Measurements from ENCODE around the gene INHBE.

The INHBE gene

GRCh38 chr12:57450057-57450456, 5.0 kb upstream of the INHBE start:
- ATAC-seq (ENCODE audit: low read depth): no peak
- no peak overlapping the region for H3K4me3 Mint-ChIP-seq
- H3K36me3 Mint-ChIP-seq: no peaks in the 10 kb centered on the region
- no peaks in the 10 kb centered on the region for H3K9me3 Mint-ChIP-seq
- DNase-seq (ENCODE audit: low spot score in 2 of 2): no peak
- H3K27me3 Mint-ChIP-seq: peaks cover 1% of the 10 kb centered on the region
- peaks cover 2% of the 10 kb centered on the region for H3K4me1 Mint-ChIP-seq
- no peak overlapping the region for H3K27ac Mint-ChIP-seq

- Mint-ChIP-seq H3K27ac (no peak overlapping the region), H3K36me3 (no peaks in the 10 kb centered on the region), H3K4me3 (no peak overlapping the region), H3K9me3 (no peaks in the 10 kb centered on the region), H3K4me1 (peaks cover 10% of the 10 kb centered on the region), H3K27me3 (peaks cover 1% of the 10 kb centered on the region)
- DNase-seq (ENCODE audit: low spot score in 2 of 2) (no peak), ATAC-seq (ENCODE audit: low read depth) (no peak)
Measured at GRCh38 chr12:57451233-57451778, 3.8 kb upstream of the INHBE start.

GRCh38 chr12:57452181-57452936, 2.7 kb upstream of the INHBE start:
- Mint-ChIP-seq H3K36me3 (no peaks in the 10 kb centered on the region), H3K4me1 (peaks cover 10% of the 10 kb centered on the region), H3K9me3 (no peaks in the 10 kb centered on the region), H3K27ac (no peak overlapping the region), H3K27me3 (peaks cover 1% of the 10 kb centered on the region), H3K4me3 (no peak overlapping the region)
- no peak for ATAC-seq (ENCODE audit: low read depth)
- no peak for DNase-seq (ENCODE audit: low spot score in 2 of 2)

- Mint-ChIP-seq H3K4me1 (peaks cover 10% of the 10 kb centered on the region), H3K36me3 (no peaks in the 10 kb centered on the region), H3K4me3 (no peak overlapping the region), H3K9me3 (no peaks in the 10 kb centered on the region), H3K27me3 (peaks cover 1% of the 10 kb centered on the region), H3K27ac (no peak overlapping the region)
- ATAC-seq (ENCODE audit: low read depth): peak; percentile 53
- DNase-seq (ENCODE audit: low spot score in 2 of 2): peak in 1 of 2 donors; percentile 59
Measured at GRCh38 chr12:57452937-57453509, 2.1 kb upstream of the INHBE start.

DNA sequence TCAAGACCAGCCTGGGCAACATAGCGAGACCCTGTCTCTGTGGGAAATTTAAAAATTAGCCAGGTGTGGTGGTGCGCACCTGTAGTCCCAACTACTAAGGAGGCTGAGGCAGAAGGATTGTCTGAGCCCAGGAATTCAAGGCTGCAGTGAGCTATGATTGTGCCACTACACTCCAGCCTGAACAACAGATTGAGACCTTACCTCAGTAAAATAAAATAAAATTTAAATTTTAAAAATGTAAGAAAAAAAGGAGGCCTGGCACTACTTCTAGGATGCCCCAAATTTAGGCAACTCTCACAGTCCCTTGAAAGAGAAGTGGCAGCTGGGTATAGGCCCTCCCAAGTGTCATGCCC, 918 bp upstream of the INHBE start:
- Mint-ChIP-seq H3K27ac (no peak overlapping the region), H3K9me3 (no peaks in the 10 kb centered on the region), H3K36me3 (no peaks in the 10 kb centered on the region), H3K4me1 (peaks cover 18% of the 10 kb centered on the region), H3K27me3 (peaks cover 1% of the 10 kb centered on the region), H3K4me3 (no peak overlapping the region)
- ATAC-seq (ENCODE audit: low read depth) (no peak), DNase-seq (ENCODE audit: low spot score in 2 of 2) (no peak)

GRCh38 chr12:57455374-57456144, 452 bp downstream of the INHBE start:
- Mint-ChIP-seq H3K27me3 (peaks cover 1% of the 10 kb centered on the region), H3K36me3 (no peaks in the 10 kb centered on the region), H3K4me3 (peak overlapping the region; percentile 84), H3K9me3 (no peaks in the 10 kb centered on the region), H3K4me1 (peaks cover 27% of the 10 kb centered on the region), H3K27ac (peak overlapping the region; percentile 9)
- ATAC-seq (ENCODE audit: low read depth) (no peak), DNase-seq (ENCODE audit: low spot score in 2 of 2) (no peak)

DNA sequence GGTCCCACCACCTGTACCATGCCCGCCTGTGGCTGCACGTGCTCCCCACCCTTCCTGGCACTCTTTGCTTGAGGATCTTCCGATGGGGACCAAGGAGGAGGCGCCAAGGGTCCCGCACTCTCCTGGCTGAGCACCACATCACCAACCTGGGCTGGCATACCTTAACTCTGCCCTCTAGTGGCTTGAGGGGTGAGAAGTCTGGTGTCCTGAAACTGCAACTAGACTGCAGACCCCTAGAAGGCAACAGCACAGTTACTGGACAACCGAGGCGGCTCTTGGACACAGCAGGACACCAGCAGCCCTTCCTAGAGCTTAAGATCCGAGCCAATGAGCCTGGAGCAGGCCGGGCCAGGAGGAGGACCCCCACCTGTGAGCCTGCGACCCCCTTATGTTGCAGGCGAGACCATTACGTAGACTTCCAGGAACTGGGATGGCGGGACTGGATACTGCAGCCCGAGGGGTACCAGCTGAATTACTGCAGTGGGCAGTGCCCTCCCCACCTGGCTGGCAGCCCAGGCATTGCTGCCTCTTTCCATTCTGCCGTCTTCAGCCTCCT, 1.1 kb downstream of the INHBE start:
- DNase-seq (ENCODE audit: low spot score in 2 of 2) (peak; percentile 56 to 57), ATAC-seq (ENCODE audit: low read depth) (peak; percentile 25)
- Mint-ChIP-seq H3K9me3 (no peaks in the 10 kb centered on the region), H3K27me3 (peaks cover 1% of the 10 kb centered on the region), H3K27ac (peak overlapping the region; percentile 9), H3K36me3 (no peaks in the 10 kb centered on the region), H3K4me1 (peaks cover 31% of the 10 kb centered on the region), H3K4me3 (peak overlapping the region; percentile 84)

DNA sequence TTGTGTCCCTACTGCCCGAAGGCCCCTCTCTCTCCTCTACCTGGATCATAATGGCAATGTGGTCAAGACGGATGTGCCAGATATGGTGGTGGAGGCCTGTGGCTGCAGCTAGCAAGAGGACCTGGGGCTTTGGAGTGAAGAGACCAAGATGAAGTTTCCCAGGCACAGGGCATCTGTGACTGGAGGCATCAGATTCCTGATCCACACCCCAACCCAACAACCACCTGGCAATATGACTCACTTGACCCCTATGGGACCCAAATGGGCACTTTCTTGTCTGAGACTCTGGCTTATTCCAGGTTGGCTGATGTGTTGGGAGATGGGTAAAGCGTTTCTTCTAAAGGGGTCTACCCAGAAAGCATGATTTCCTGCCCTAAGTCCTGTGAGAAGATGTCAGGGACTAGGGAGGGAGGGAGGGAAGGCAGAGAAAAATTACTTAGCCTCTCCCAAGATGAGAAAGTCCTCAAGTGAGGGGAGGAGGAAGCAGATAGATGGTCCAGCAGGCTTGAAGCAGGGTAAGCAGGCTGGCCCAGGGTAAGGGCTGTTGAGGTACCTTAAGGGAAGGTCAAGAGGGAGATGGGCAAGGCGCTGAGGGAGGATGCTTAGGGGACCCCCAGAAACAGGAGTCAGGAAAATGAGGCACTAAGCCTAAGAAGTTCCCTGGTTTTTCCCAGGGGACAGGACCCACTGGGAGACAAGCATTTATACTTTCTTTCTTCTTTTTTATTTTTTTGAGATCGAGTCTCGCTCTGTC, 1.8 kb downstream of the INHBE start:
- peak overlapping the region; percentile 93 for H3K27ac Mint-ChIP-seq
- peaks cover 35% of the 10 kb centered on the region for H3K4me1 Mint-ChIP-seq
- DNase-seq (ENCODE audit: low spot score in 2 of 2) (no peak), ATAC-seq (ENCODE audit: low read depth) (no peak)
- H3K36me3 Mint-ChIP-seq: no peaks in the 10 kb centered on the region
- peaks cover 1% of the 10 kb centered on the region for H3K27me3 Mint-ChIP-seq
- no peak overlapping the region for H3K4me3 Mint-ChIP-seq
- H3K9me3 Mint-ChIP-seq: no peaks in the 10 kb centered on the region

GRCh38 chr12:57458665-57459054, 3.6 kb downstream of the INHBE start:
- peak overlapping the region; percentile 96 for H3K4me3 Mint-ChIP-seq
- ATAC-seq (ENCODE audit: low read depth) (no peak), DNase-seq (ENCODE audit: low spot score in 2 of 2) (no peak)
- no peaks in the 10 kb centered on the region for H3K36me3 Mint-ChIP-seq
- peaks cover 44% of the 10 kb centered on the region for H3K4me1 Mint-ChIP-seq
- H3K27ac Mint-ChIP-seq: peak overlapping the region; percentile 93
- no peaks in the 10 kb centered on the region for H3K27me3 Mint-ChIP-seq
- no peaks in the 10 kb centered on the region for H3K9me3 Mint-ChIP-seq

DNA sequence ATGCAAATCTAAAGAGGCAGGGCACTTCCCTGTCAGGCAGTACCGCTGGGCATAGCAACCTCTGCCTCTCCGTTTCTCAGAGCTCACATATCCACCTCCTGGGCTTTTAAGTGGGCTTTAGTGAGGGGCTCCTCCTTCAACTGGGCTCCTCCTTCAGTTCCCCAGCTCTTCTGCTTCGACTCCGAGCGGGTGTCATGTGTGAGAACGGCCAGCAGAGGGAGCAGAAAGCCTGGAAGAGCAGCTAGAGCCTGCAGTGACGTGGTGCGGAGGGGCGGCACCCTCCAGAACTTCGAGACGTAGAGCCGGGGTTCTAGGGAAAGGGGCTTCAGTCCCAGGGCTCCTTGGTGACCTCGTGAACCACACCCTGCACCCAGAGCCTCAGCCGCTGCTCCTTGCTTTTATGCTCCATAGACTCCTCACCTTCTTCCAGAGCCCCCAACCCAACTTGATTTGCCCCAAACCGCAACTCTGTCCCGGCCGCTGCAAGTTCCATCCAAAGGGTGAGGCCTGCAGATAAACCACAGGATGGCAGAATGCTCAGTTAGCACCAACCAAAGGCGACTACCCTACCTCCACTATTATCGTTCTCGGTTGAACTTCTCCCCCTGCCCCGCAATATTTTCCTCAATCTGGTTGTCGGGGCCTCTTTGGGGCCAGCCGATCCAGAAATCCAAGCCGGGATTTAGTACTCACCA, 4.1 kb downstream of the INHBE start:
- peak; percentile 77 for ATAC-seq (ENCODE audit: low read depth)
- DNase-seq (ENCODE audit: low spot score in 2 of 2): peak; percentile 94 to 95
- H3K36me3 Mint-ChIP-seq: no peaks in the 10 kb centered on the region
- H3K4me3 Mint-ChIP-seq: peak overlapping the region; percentile 96
- H3K27me3 Mint-ChIP-seq: no peaks in the 10 kb centered on the region
- peak overlapping the region; percentile 93 for H3K27ac Mint-ChIP-seq
- no peaks in the 10 kb centered on the region for H3K9me3 Mint-ChIP-seq
- H3K4me1 Mint-ChIP-seq: peaks cover 47% of the 10 kb centered on the region

- peaks cover 51% of the 10 kb centered on the region for H3K4me1 Mint-ChIP-seq
- H3K27me3 Mint-ChIP-seq: no peaks in the 10 kb centered on the region
- peak within 1 kb of the TSS; percentile 96 for H3K4me3 Mint-ChIP-seq
- H3K27ac Mint-ChIP-seq: peak within 1 kb of the TSS; percentile 93
- H3K36me3 Mint-ChIP-seq: no peaks in the 10 kb centered on the region
- DNase-seq (ENCODE audit: low spot score in 2 of 2): no peak
- ATAC-seq (ENCODE audit: low read depth): no peak
- no peaks in the 10 kb centered on the region for H3K9me3 Mint-ChIP-seq
Measured at GRCh38 chr12:57459750-57460467, 4.8 kb downstream of the INHBE start, which contains the start of gene GLI1. GLI1 (plus strand) TSS chr12:57459785; CDS start chr12:57463692, 3,907 bp downstream.

- peak overlapping the region; percentile 0 for H3K27ac Mint-ChIP-seq
- no peak for DNase-seq (ENCODE audit: low spot score in 2 of 2)
- peaks cover 53% of the 10 kb centered on the region for H3K4me1 Mint-ChIP-seq
- H3K27me3 Mint-ChIP-seq: no peaks in the 10 kb centered on the region
- peak overlapping the region; percentile 76 for H3K4me3 Mint-ChIP-seq
- no peaks in the 10 kb centered on the region for H3K36me3 Mint-ChIP-seq
- no peak for ATAC-seq (ENCODE audit: low read depth)
- no peaks in the 10 kb centered on the region for H3K9me3 Mint-ChIP-seq
Measured at GRCh38 chr12:57460468-57460784, 5.3 kb downstream of the INHBE start.

Data from memory B cell (primary cell).